HEK293 (cell line): ENCODE results near the gene CDH12.

Source experiments
- CTCF ChIA-PET: fragments of 350-600 bp; formaldehyde crosslinking; extraction: SDS; loops from one replicate; lab custom pipeline; 2021; ENCODE audit warnings: antibody characterized with exemption; lab: Yijun Ruan, JAX
- POLR2A ChIA-PET: fragments of 300-600 bp; formaldehyde crosslinking; extraction: SDS; loops from one replicate; lab custom pipeline; 2020; ENCODE audit warnings: antibody characterized with exemption, inconsistent platforms; lab: Yijun Ruan, JAX
- H3K27ac ChIP-seq: fragments of 200-500 bp; sonication (Bioruptor generic); 2 replicates; pipeline ENCODE4 v1.5.1; 2014; ENCODE audit warnings: low read depth, low read length, control low read depth, inconsistent platforms; ENCODE audit errors: extremely low read depth
- H3K36me3 ChIP-seq, 2 experiments: fragments of 200-500 bp in 1 of 2; sonication (Bioruptor generic) in 1 of 2; 1 replicate in 1 of 2; 2 replicates in 1 of 2; pipeline ENCODE4 v1.5.1; 2014 to 2017; ENCODE audit warnings: inconsistent platforms in 2 of 2, low read length in 2 of 2; ENCODE audit not compliant: control insufficient read depth in 2 of 2, insufficient read depth in 1 of 2
- H3K4me1 ChIP-seq: fragments of 200-500 bp; sonication (Bioruptor generic); 2 replicates; pipeline ENCODE4 v1.5.1; 2014; ENCODE audit warnings: mild to moderate bottlenecking, low read length, inconsistent platforms; ENCODE audit not compliant: control insufficient read depth, insufficient read depth
- H3K4me3 ChIP-seq: 2 replicates; pipeline ENCODE4 v1.5.1; 2011; ENCODE audit warnings: low read depth, mild to moderate bottlenecking, control low read depth, low read length, moderate library complexity
- H3K9me3 ChIP-seq: fragments of 200-500 bp; sonication (Bioruptor generic); 2 replicates; pipeline ENCODE4 v1.5.1; 2014; ENCODE audit warnings: low read depth, low read length, inconsistent platforms; ENCODE audit not compliant: control insufficient read depth, insufficient read depth
- HOXC10 ChIP-seq: sonication (generic); formaldehyde crosslinking; IDR thresholded peaks from 2 replicates; pipeline ENCODE4 v1.8.1; 2023; ENCODE audit warnings: mild to moderate bottlenecking, missing genetic modification reagents
- MYNN ChIP-seq: fragments of 450-650 bp; formaldehyde crosslinking; IDR thresholded peaks from 2 replicates; pipeline ENCODE4 v1.5.1; 2016; ENCODE audit warnings: missing biosample characterization, missing genetic modification characterization, borderline replicate concordance
- RBAK ChIP-seq: fragments of 450-650 bp; formaldehyde crosslinking; IDR thresholded peaks from 2 replicates; pipeline ENCODE4 v1.5.1; 2016; ENCODE audit warnings: missing biosample characterization, missing genetic modification characterization
- ZBTB48 ChIP-seq: fragments of 450-650 bp; formaldehyde crosslinking; IDR thresholded peaks from 2 replicates; pipeline ENCODE4 v1.5.1; 2016; ENCODE audit warnings: missing biosample characterization, missing genetic modification characterization
- ZEB2 ChIP-seq: fragments of 450-650 bp; formaldehyde crosslinking; IDR thresholded peaks from 2 replicates; pipeline ENCODE4 v1.5.1; 2016; ENCODE audit warnings: missing biosample characterization, missing genetic modification characterization
- ZFHX2 ChIP-seq: fragments of 450-650 bp; formaldehyde crosslinking; conservative IDR thresholded peaks from 2 replicates; pipeline ENCODE4 v1.5.1; 2016; ENCODE audit warnings: missing biosample characterization, missing genetic modification characterization
- ZNF133 ChIP-seq: fragments of 450-650 bp; formaldehyde crosslinking; IDR thresholded peaks from 2 replicates; pipeline ENCODE4 v1.5.1; 2016; ENCODE audit warnings: missing biosample characterization, missing genetic modification characterization
- ZNF221 ChIP-seq: fragments of 450-650 bp; formaldehyde crosslinking; IDR thresholded peaks from 2 replicates; pipeline ENCODE4 v1.5.1; 2017; ENCODE audit warnings: missing biosample characterization, missing genetic modification characterization, borderline replicate concordance
- ZNF366 ChIP-seq: fragments of 450-650 bp; formaldehyde crosslinking; conservative IDR thresholded peaks from 2 replicates; pipeline ENCODE4 v1.5.1; 2016; ENCODE audit warnings: missing biosample characterization, missing genetic modification characterization
- ZNF529 ChIP-seq: fragments of 450-650 bp; formaldehyde crosslinking; IDR thresholded peaks from 2 replicates; pipeline ENCODE4 v1.5.1; 2017; ENCODE audit warnings: missing genetic modification characterization, missing biosample characterization; ENCODE audit not compliant: insufficient replicate concordance
- ZNF530 ChIP-seq: fragments of 450-650 bp; formaldehyde crosslinking; IDR thresholded peaks from 2 replicates; pipeline ENCODE4 v1.5.1; 2016; ENCODE audit warnings: low read depth, missing biosample characterization, missing genetic modification characterization
- ZNF561 ChIP-seq: fragments of 450-650 bp; IDR thresholded peaks from 2 replicates; pipeline ENCODE4 v1.5.1; 2018; ENCODE audit warnings: missing biosample characterization, missing genetic modification characterization, borderline replicate concordance
- ZNF571 ChIP-seq: fragments of 450-650 bp; formaldehyde crosslinking; IDR thresholded peaks from 2 replicates; pipeline ENCODE4 v1.5.0; 2017; ENCODE audit warnings: missing biosample characterization, missing genetic modification characterization
- ZNF791 ChIP-seq: fragments of 450-650 bp; formaldehyde crosslinking; IDR thresholded peaks from 2 replicates; pipeline ENCODE4 v1.5.1; 2016; ENCODE audit warnings: missing biosample characterization, missing genetic modification characterization
- ZNF837 ChIP-seq: fragments of 450-650 bp; formaldehyde crosslinking; IDR thresholded peaks from 2 replicates; pipeline ENCODE4 v1.5.1; 2016; ENCODE audit warnings: missing biosample characterization, missing genetic modification characterization
- TF ChIP-seq, protein P1 (sequence below): fragments of 450-650 bp; formaldehyde crosslinking; IDR thresholded peaks from 2 replicates; pipeline ENCODE4 v1.5.1; 2016; ENCODE audit warnings: missing biosample characterization, missing genetic modification characterization
- TF ChIP-seq, protein P2 (sequence below): fragments of 450-650 bp; IDR thresholded peaks from 2 replicates; pipeline ENCODE4 v1.5.1; 2018; ENCODE audit warnings: missing biosample characterization, mild to moderate bottlenecking, missing genetic modification characterization
- TF ChIP-seq, protein P3 (sequence below): fragments of 450-650 bp; formaldehyde crosslinking; IDR thresholded peaks from 2 replicates; pipeline ENCODE4 v1.5.1; 2016; ENCODE audit warnings: missing biosample characterization, missing genetic modification characterization
- TF ChIP-seq, protein P4 (sequence below): fragments of 450-650 bp; formaldehyde crosslinking; IDR thresholded peaks from 2 replicates; pipeline ENCODE4 v1.5.1; 2016; ENCODE audit warnings: missing biosample characterization, missing genetic modification characterization

Gene CDH12

DNA sequence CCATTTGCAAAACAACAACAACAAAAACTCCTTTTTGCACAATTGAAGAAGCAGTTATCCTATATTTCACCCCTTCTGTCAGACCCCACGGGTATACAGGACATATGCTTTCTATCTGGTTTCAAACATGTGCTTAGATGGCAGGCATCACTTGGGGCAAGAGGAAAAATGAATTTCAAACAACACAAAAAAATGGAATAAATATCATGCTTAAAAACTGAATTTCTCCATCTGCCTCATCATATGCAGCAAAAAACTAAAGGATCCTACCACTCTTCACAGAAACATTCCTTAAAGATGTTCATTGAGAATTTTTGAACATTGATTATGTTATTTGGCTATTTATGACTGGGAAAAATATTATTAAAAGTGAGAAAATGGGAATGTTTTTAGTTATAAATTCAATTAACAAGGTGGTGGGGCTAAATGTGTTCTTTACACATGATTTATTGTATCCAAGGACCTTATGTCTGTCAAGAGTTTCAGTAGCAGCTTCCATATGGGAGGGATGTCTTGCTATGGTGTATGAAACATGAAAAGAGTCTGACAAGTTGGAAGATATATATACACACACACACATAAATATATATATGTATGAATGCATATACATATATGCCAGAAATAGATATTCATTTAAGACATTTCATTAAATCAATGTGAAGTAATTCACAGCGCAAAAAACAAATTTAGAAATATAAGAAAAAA, 358.0 kb downstream of the CDH12 start:
- no peaks in the 10 kb centered on the region for H3K36me3 ChIP-seq
- no peaks in the 10 kb centered on the region for H3K9me3 ChIP-seq
- POLR2A ChIA-PET = no interaction called here
- CTCF ChIA-PET = no interaction called here
- no peak overlapping the region for H3K27ac ChIP-seq
- TF ChIP-seq, protein P1, sequence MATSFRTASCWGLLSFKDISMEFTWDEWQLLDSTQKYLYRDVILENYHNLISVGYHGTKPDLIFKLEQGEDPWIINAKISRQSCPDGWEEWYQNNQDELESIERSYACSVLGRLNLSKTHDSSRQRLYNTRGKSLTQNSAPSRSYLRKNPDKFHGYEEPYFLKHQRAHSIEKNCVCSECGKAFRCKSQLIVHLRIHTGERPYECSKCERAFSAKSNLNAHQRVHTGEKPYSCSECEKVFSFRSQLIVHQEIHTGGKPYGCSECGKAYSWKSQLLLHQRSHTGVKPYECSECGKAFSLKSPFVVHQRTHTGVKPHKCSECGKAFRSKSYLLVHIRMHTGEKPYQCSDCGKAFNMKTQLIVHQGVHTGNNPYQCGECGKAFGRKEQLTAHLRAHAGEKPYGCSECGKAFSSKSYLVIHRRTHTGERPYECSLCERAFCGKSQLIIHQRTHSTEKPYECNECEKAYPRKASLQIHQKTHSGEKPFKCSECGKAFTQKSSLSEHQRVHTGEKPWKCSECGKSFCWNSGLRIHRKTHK (tag by site-specific recombination) = no peak
- no peak for TF ChIP-seq ZBTB48 (tag by site-specific recombination)
- TF ChIP-seq ZNF561 (tag by site-specific recombination) = no peak
- TF ChIP-seq, protein P2, sequence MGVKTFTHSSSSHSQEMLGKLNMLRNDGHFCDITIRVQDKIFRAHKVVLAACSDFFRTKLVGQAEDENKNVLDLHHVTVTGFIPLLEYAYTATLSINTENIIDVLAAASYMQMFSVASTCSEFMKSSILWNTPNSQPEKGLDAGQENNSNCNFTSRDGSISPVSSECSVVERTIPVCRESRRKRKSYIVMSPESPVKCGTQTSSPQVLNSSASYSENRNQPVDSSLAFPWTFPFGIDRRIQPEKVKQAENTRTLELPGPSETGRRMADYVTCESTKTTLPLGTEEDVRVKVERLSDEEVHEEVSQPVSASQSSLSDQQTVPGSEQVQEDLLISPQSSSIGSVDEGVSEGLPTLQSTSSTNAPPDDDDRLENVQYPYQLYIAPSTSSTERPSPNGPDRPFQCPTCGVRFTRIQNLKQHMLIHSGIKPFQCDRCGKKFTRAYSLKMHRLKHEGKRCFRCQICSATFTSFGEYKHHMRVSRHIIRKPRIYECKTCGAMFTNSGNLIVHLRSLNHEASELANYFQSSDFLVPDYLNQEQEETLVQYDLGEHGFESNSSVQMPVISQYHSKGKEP (tag by site-specific recombination) = no peak
- no peak for TF ChIP-seq ZNF221 (tag by site-specific recombination)
- H3K4me1 ChIP-seq = no peaks in the 10 kb centered on the region
- no peak overlapping the region for H3K4me3 ChIP-seq

DNA sequence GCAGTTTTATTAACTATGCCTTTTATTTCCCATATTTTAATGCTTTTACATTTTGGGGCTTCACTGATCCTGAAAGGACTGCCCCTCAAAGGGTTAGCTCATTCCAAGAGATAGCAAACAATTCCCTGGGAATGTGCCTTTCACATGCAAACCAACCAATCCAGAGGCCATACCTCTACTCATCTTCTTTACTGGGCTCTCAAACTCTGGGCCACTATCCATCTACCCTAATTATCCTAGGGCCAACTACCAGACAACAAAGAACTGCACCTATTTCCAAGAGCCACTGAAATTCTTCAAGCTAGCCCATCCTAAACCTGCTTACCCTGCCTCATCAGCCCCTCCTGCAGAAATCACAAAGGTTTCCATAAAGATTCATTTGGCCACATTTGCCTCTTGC, 364.7 kb downstream of the CDH12 start:
- ChIA-PET CTCF (no interaction called here), POLR2A (no interaction called here)
- Histone ChIP-seq H3K4me1 (no peaks in the 10 kb centered on the region), H3K27ac (no peak overlapping the region), H3K9me3 (no peaks in the 10 kb centered on the region), H3K36me3 (no peaks in the 10 kb centered on the region), H3K4me3 (no peak overlapping the region)
- no peak for TF ChIP-seq ZNF366 (tag by site-specific recombination)
- TF ChIP-seq ZNF571 (tag by site-specific recombination) = no peak
- TF ChIP-seq MYNN (tag by site-specific recombination) = no peak
- TF ChIP-seq, protein P3, sequence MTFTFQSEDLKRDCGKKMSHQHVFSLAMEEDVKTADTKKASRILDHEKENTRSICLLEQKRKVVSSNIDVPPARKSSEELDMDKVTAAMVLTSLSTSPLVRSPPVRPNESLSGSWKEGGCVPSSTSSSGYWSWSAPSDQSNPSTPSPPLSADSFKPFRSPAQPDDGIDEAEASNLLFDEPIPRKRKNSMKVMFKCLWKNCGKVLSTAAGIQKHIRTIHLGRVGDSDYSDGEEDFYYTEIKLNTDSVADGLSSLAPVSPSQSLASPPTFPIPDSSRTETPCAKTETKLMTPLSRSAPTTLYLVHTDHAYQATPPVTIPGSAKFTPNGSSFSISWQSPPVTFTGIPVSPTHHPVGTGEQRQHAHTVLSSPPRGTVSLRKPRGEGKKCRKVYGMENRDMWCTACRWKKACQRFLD (tag by site-specific recombination) = no peak
- no peak for TF ChIP-seq ZNF133 (tag by site-specific recombination)
- TF ChIP-seq ZNF791 (tag by site-specific recombination) = no peak
- no peak for TF ChIP-seq HOXC10 (CRISPR knock-in tag)
- TF ChIP-seq ZNF837 (tag by site-specific recombination) = no peak
- TF ChIP-seq ZNF530 = no peak
- no peak for TF ChIP-seq ZFHX2

DNA sequence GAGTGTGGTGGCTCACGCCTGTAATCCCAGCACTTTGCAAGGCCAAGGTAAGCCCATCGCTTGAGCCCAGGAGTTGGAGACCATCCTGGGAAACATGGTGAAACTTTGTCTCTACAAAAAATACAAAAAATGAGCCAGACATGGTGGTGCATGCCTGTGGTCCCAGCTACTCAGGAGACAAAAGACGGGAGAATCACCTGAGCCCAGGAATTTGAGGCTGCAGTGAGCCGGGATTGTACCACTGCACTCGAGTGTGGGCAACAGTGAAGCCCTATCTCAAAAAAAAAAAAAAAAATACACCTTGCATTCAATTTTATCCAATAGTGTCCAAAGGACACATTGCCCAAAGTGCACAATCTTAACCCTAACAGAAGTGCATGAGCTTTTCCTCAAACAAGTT, 372.8 kb downstream of the CDH12 start:
- Histone ChIP-seq H3K4me1 (no peaks in the 10 kb centered on the region), H3K36me3 (no peaks in the 10 kb centered on the region), H3K4me3 (no peak overlapping the region), H3K27ac (no peak overlapping the region), H3K9me3 (no peaks in the 10 kb centered on the region)
- ChIA-PET POLR2A (no interaction called here), CTCF (no interaction called here)
- TF ChIP-seq ZNF529 (tag by site-specific recombination) = no peak
- TF ChIP-seq, protein P4, sequence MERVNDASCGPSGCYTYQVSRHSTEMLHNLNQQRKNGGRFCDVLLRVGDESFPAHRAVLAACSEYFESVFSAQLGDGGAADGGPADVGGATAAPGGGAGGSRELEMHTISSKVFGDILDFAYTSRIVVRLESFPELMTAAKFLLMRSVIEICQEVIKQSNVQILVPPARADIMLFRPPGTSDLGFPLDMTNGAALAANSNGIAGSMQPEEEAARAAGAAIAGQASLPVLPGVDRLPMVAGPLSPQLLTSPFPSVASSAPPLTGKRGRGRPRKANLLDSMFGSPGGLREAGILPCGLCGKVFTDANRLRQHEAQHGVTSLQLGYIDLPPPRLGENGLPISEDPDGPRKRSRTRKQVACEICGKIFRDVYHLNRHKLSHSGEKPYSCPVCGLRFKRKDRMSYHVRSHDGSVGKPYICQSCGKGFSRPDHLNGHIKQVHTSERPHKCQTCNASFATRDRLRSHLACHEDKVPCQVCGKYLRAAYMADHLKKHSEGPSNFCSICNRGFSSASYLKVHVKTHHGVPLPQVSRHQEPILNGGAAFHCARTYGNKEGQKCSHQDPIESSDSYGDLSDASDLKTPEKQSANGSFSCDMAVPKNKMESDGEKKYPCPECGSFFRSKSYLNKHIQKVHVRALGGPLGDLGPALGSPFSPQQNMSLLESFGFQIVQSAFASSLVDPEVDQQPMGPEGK (tag by site-specific recombination) = no peak
- no peak for TF ChIP-seq RBAK (tag by site-specific recombination)
- no peak for TF ChIP-seq ZEB2 (tag by site-specific recombination)
